Hepatocyte (in vitro differentiated cells): Measurements from ENCODE around the gene GPR180. TPM values are rescaled to one million over a fixed set of nuclear protein-coding genes. Genes with fewer than 3 reads are reported as not detected.

Experiments
- DNase-seq: peaks from one replicate; pipeline ENCODE4 v3.0.0-alpha.2; 2016; ENCODE audit warnings: low spot score
- H2AFZ ChIP-seq: fragments of 200-600 bp; sonication (generic); 2 replicates; pipeline ENCODE4 v1.6.0; 2016; ENCODE audit warnings: antibody characterized with exemption, mild to moderate bottlenecking
- H3K27ac ChIP-seq: fragments of 200-600 bp; sonication (generic); 2 replicates; pipeline ENCODE4 v1.5.1; 2016; ENCODE audit warnings: mild to moderate bottlenecking
- H3K27me3 ChIP-seq: fragments of 200-600 bp; sonication (generic); 2 replicates; pipeline ENCODE4 v1.6.1; 2016
- H3K36me3 ChIP-seq: fragments of 200-600 bp; sonication (generic); replicated peaks from 2 replicates; pipeline ENCODE4 v1.5.1; 2016; ENCODE audit warnings: low read depth; ENCODE audit not compliant: insufficient read depth
- H3K4me1 ChIP-seq: fragments of 200-600 bp; sonication (generic); 2 replicates; pipeline ENCODE4 v1.5.1; 2016; ENCODE audit warnings: mild to moderate bottlenecking, moderate library complexity; ENCODE audit not compliant: insufficient read depth
- H3K4me2 ChIP-seq: fragments of 200-600 bp; sonication (generic); 2 replicates; pipeline ENCODE4 v1.6.0; 2016
- H3K4me3 ChIP-seq: fragments of 200-600 bp; sonication (generic); 2 replicates; pipeline ENCODE4 v1.5.1; 2016; ENCODE audit warnings: mild to moderate bottlenecking
- H3K79me2 ChIP-seq: fragments of 200-600 bp; sonication (generic); 2 replicates; pipeline ENCODE4 v1.6.0; 2017; ENCODE audit warnings: mild to moderate bottlenecking
- H3K9me2 ChIP-seq: fragments of 200-600 bp; sonication (generic); replicated peaks from 2 replicates; pipeline ENCODE4 v1.6.0; 2017; ENCODE audit warnings: mild to moderate bottlenecking; ENCODE audit not compliant: insufficient read depth
- H3K9me3 ChIP-seq: fragments of 200-600 bp; sonication (generic); 2 replicates; pipeline ENCODE4 v1.5.1; 2016; ENCODE audit warnings: low read depth, mild to moderate bottlenecking
- H4K20me1 ChIP-seq: fragments of 200-600 bp; sonication (generic); 2 replicates; pipeline ENCODE4 v1.6.0; 2016; ENCODE audit warnings: mild to moderate bottlenecking; ENCODE audit not compliant: insufficient read depth, poor library complexity, severe bottlenecking
- CTCF ChIP-seq: fragments of 200-600 bp; sonication (generic); IDR thresholded peaks from 2 replicates; pipeline ENCODE4 v1.5.1; 2016; ENCODE audit warnings: antibody characterized with exemption, mild to moderate bottlenecking; ENCODE audit not compliant: poor library complexity
- EZH2 ChIP-seq: fragments of 200-600 bp; sonication (generic); IDR thresholded peaks from 2 replicates; pipeline ENCODE4 v1.6.1; 2016; ENCODE audit warnings: antibody characterized with exemption, mild to moderate bottlenecking, borderline replicate concordance
- EZH2phosphoT487 ChIP-seq: fragments of 200-600 bp; sonication (generic); IDR thresholded peaks from one replicate; pipeline ENCODE4 v1.6.1; 2018; ENCODE audit warnings: antibody characterized with exemption, mild to moderate bottlenecking, low read depth, moderate library complexity; ENCODE audit not compliant: unreplicated experiment, severe bottlenecking
- WGBS: methylation state at CpG from one replicate; pipeline ENCODE4 v1.1.6; 2016; ENCODE audit warnings: low lambda C conversion rate; ENCODE audit errors: missing lambda C conversion rate; 5-methylcytosine and 5-hydroxymethylcytosine counted together
- polyA plus RNA-seq: library from polyadenylated mRNA; unstranded; fragments of >200 nt; fragmentation: Nextera tagmentation; extraction: Ambion mirVana; gene quantifications from 2 replicates; pipeline ENCODE4 v1.2.1, GENCODE V29; 2016
- total RNA-seq: library from RNA; depleted of rRNA; stranded (reverse); fragments of >200 nt; gene quantifications from 2 replicates; pipeline ENCODE4 v1.2.3, GENCODE V29; 2014

Gene GPR180
- total and polyA plus RNA-seq, 2 experiments from 2014 or later: 5.6 to 12.9 TPM

GRCh38 chr13:94674609-94675348, 73.1 kb downstream of the GPR180 start:
- Histone ChIP-seq H3K4me3 (no peak overlapping the region), H2AFZ (no peak overlapping the region), H3K27me3 (peaks cover 38% of the 10 kb centered on the region), H3K4me2 (no peak overlapping the region), H3K27ac (no peak overlapping the region), H3K9me2 (no peaks in the 10 kb centered on the region), H4K20me1 (no peaks in the 10 kb centered on the region), H3K9me3 (no peaks in the 10 kb centered on the region), H3K79me2 (no peaks in the 10 kb centered on the region), H3K4me1 (no peaks in the 10 kb centered on the region), H3K36me3 (no peaks in the 10 kb centered on the region)
- DNase-seq: peak; percentile 78
- 30% methylated on average over 5 of the region's 5 CpGs for WGBS
- peak; percentile 70 for TF ChIP-seq CTCF
- no peak for TF ChIP-seq EZH2
- TF ChIP-seq EZH2phosphoT487: no peak

GRCh38 chr13:94677799-94678198, 76.1 kb downstream of the GPR180 start:
- no peak for DNase-seq
- Histone ChIP-seq H3K4me2 (no peak overlapping the region), H3K27me3 (peaks cover 49% of the 10 kb centered on the region), H3K27ac (no peak overlapping the region), H3K79me2 (no peaks in the 10 kb centered on the region), H3K4me3 (no peak overlapping the region), H3K9me3 (no peaks in the 10 kb centered on the region), H3K9me2 (no peaks in the 10 kb centered on the region), H3K4me1 (no peaks in the 10 kb centered on the region), H3K36me3 (no peaks in the 10 kb centered on the region), H2AFZ (no peak overlapping the region), H4K20me1 (no peaks in the 10 kb centered on the region)
- TF ChIP-seq EZH2 (no peak), EZH2phosphoT487 (no peak), CTCF (no peak)
- 64% methylated on average over 2 of the region's 2 CpGs for WGBS

GRCh38 chr13:94678845-94679244, 77.2 kb downstream of the GPR180 start:
- WGBS: 96% methylated on average over 2 of the region's 2 CpGs
- Histone ChIP-seq H3K9me2 (no peaks in the 10 kb centered on the region), H3K36me3 (no peaks in the 10 kb centered on the region), H3K27me3 (peaks cover 49% of the 10 kb centered on the region), H3K4me1 (no peaks in the 10 kb centered on the region), H3K4me2 (no peak overlapping the region), H4K20me1 (no peaks in the 10 kb centered on the region), H3K27ac (no peak overlapping the region), H2AFZ (no peak overlapping the region), H3K79me2 (no peaks in the 10 kb centered on the region), H3K9me3 (no peaks in the 10 kb centered on the region), H3K4me3 (no peak overlapping the region)
- TF ChIP-seq EZH2phosphoT487 (no peak), CTCF (no peak), EZH2 (no peak)
- DNase-seq: no peak
